K562 (cell line): Measurements from ENCODE around the gene ZNF692. TPM values are rescaled to one million over a fixed set of nuclear protein-coding genes. Genes with fewer than 3 reads are reported as not detected.

Source experiments
- ATF1 ChIP-seq, 2 experiments: fragments of 450-650 bp in 1 of 2; IDR thresholded peaks; 2 replicates each; pipeline ENCODE4 v1.6.1; 2016; ENCODE audit warnings: missing compliant biosample characterization in 1 of 2, missing genetic modification characterization in 1 of 2
- E2F3 ChIP-seq: fragments of 250-450 bp; sonication (Bioruptor Pico); IDR thresholded peaks from 2 replicates; pipeline ENCODE4 v1.4.0; 2020; ENCODE audit warnings: mild to moderate bottlenecking
- ESRRA ChIP-seq: fragments of 450-650 bp; IDR thresholded peaks from 2 replicates; pipeline ENCODE4 v1.6.1; 2014; ENCODE audit warnings: low read depth, mild to moderate bottlenecking, moderate library complexity, borderline replicate concordance
- FOXK1 ChIP-seq: sonication (generic); formaldehyde crosslinking; IDR thresholded peaks from 2 replicates; pipeline ENCODE4 v1.8.0; 2022; ENCODE audit warnings: missing genetic modification reagents, mild to moderate bottlenecking, borderline replicate concordance
- GTF2F1 ChIP-seq: IDR thresholded peaks from 2 replicates; pipeline ENCODE4 v1.6.1; 2011; ENCODE audit warnings: low read depth, low read length, improper control_type of control experiment
- IFI16 ChIP-seq: fragments of 250-450 bp; sonication (Bioruptor Pico); IDR thresholded peaks from 2 replicates; pipeline ENCODE4 v2.1.2; 2022; ENCODE audit warnings: mild to moderate bottlenecking, inconsistent platforms
- MYC ChIP-seq, 2 experiments: fragments of 250-450 bp in 1 of 2; sonication (Bioruptor Pico) in 1 of 2; IDR thresholded peaks; 2 replicates each; pipeline versions ENCODE4 v1.5.1 to v1.6.1; 2012 to 2021; ENCODE audit warnings: low read depth in 2 of 2, borderline replicate concordance in 1 of 2, improper control_type of control experiment in 1 of 2, low read length in 1 of 2, mild to moderate bottlenecking in 1 of 2, moderate library complexity in 1 of 2
- NELFE ChIP-seq: IDR thresholded peaks from 2 replicates; pipeline ENCODE4 v1.6.1; 2011; ENCODE audit warnings: mild to moderate bottlenecking; ENCODE audit not compliant: insufficient read depth, insufficient read length
- NFXL1 ChIP-seq: fragments of 450-650 bp; formaldehyde crosslinking; IDR thresholded peaks from 2 replicates; pipeline ENCODE4 v1.4.0; 2021; ENCODE audit warnings: mild to moderate bottlenecking
- RBM17 ChIP-seq: fragments of 200-400 bp; formaldehyde crosslinking; IDR thresholded peaks from 2 replicates; pipeline ENCODE4 v1.6.1; 2017; ENCODE audit warnings: low read depth, mild to moderate bottlenecking, low read length, borderline replicate concordance
- SRSF7 ChIP-seq: fragments of 200-400 bp; formaldehyde crosslinking; optimal IDR thresholded peaks from 2 replicates; pipeline ENCODE3; 2017; ENCODE audit warnings: mild to moderate bottlenecking, low read depth, low read length
- ZNF644 ChIP-seq: fragments of 200-800 bp; sonication (Bioruptor generic); IDR thresholded peaks from 2 replicates; pipeline ENCODE4 v1.6.1; 2016; ENCODE audit warnings: low read depth, missing genetic modification characterization, missing compliant biosample characterization
- polyA plus RNA-seq, 8 experiments: library from polyadenylated mRNA; depleted of rRNA in 4 of 8; stranded (reverse) in 5 of 8; unstranded in 3 of 8; fragments of >200 nt; fragmentation: Nextera tagmentation in 2 of 8; fragmentation: Illumina TruSeq in 1 of 8; extraction: Ambion mirVana in 2 of 8; extraction: Trizol in 1 of 8; gene quantifications; 2 replicates each; pipeline versions ENCODE4 v1.2.1 to v1.2.3, GENCODE V29; 2011 to 2014; ENCODE audit warnings: inconsistent platforms in 1 of 8, missing spikeins in 1 of 8
- total RNA-seq, 7 experiments: library from RNA; depleted of rRNA in 6 of 7; stranded (reverse); fragments of >200 nt in 6 of 7; fragmentation: Illumina TruSeq in 2 of 7; extraction: Trizol in 2 of 7; gene quantifications; 2 replicates each; pipeline versions ENCODE4 v1.2.1 to v1.2.3, GENCODE V29; 2011 to 2021; ENCODE audit warnings: low replicate concordance in 1 of 7
- TF ChIP-seq, protein P1 (sequence below), 2 experiments: fragments of 450-650 bp; IDR thresholded peaks; 2 replicates each; pipeline ENCODE4 v1.6.1; 2016
- TF ChIP-seq, protein P2 (sequence below): fragments of 250-450 bp; sonication (Bioruptor Pico); IDR thresholded peaks from 2 replicates; pipeline ENCODE4 v1.4.0; 2020
- TF ChIP-seq, protein P3 (sequence below): fragments of 250-450 bp; sonication (Bioruptor Pico); IDR thresholded peaks from 2 replicates; pipeline ENCODE4 v1.4.0; 2020; ENCODE audit warnings: borderline replicate concordance
- TF ChIP-seq, protein P4 (sequence below): fragments of 450-650 bp; IDR thresholded peaks from 2 replicates; pipeline ENCODE4 v1.6.1; 2016; ENCODE audit warnings: missing biosample characterization, missing genetic modification characterization

ZNF692 gene
- total and polyA plus RNA-seq, 9 of the 15 experiments (the other 6 are each of a cell fraction or from before 2014, with no cell fraction given), result 8.4 to 143 (median 55.9) TPM

DNA sequence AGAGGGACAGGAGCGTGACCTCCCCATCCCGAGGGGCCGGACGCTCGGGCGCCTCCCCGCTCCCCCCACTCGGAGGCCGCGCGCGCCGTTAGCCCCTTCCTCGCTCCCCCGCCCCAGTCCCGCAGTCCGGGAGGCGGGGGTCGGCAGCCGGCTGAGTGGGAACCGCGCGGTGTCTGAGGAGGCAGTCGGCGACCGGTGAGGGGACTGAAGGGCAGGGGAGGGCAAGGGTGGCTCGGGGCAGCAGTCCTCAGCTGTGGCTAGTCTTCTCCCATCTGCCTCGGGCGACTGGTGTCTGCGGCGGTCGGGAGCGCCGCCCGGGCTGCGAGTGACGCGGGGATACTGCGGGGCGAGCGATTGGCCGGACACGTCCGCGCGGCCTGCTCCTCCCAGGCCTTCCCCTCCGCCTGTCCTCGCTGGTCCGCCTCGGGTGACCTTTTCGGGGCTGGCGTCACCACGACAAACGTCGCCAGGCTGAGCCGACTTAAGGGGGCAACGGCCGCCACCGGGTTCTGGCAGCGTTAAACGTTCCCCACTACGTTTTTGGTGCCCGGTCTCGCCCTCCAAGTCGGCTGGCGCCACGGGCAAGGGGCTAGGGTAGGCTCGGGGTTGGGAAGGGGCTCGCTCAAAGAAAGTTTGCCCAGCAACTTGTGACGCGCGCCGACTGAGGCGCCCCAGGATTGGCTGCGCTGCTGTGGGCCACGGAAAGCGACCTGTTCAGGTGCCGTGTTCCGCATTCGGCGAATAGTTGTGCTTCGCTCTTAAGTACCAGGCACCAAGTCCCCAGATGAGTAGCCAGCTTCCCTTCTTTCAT, 20.3 kb downstream of the ZNF692 start (continued):
- no peak; the same call in 1 of the 2 replicates for TF ChIP-seq ZNF644 (tag)
- TF ChIP-seq ESRRA, result peak; percentile 93
- TF ChIP-seq, protein P1, sequence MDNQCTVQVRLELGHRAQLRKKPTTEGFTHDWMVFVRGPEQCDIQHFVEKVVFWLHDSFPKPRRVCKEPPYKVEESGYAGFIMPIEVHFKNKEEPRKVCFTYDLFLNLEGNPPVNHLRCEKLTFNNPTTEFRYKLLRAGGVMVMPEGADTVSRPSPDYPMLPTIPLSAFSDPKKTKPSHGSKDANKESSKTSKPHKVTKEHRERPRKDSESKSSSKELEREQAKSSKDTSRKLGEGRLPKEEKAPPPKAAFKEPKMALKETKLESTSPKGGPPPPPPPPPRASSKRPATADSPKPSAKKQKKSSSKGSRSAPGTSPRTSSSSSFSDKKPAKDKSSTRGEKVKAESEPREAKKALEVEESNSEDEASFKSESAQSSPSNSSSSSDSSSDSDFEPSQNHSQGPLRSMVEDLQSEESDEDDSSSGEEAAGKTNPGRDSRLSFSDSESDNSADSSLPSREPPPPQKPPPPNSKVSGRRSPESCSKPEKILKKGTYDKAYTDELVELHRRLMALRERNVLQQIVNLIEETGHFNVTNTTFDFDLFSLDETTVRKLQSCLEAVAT (IDR thresholded peaks at IDR 0.05), result peak; percentile 64 to 87; a peak in 3 of 4 replicates
- TF ChIP-seq RBM17, result no peak
- no peak for TF ChIP-seq NELFE
- TF ChIP-seq GTF2F1, result peak; percentile 93; the same call in 1 of the 2 replicates
- TF ChIP-seq E2F3 (CRISPR knock-in tag), result no peak
- TF ChIP-seq IFI16, result peak; percentile 40; the same call in 1 of the 2 replicates
- TF ChIP-seq NFXL1, result no peak
- TF ChIP-seq FOXK1 (CRISPR knock-in tag), result peak; percentile 62; the same call in 1 of the 2 replicates
- TF ChIP-seq, protein P2, sequence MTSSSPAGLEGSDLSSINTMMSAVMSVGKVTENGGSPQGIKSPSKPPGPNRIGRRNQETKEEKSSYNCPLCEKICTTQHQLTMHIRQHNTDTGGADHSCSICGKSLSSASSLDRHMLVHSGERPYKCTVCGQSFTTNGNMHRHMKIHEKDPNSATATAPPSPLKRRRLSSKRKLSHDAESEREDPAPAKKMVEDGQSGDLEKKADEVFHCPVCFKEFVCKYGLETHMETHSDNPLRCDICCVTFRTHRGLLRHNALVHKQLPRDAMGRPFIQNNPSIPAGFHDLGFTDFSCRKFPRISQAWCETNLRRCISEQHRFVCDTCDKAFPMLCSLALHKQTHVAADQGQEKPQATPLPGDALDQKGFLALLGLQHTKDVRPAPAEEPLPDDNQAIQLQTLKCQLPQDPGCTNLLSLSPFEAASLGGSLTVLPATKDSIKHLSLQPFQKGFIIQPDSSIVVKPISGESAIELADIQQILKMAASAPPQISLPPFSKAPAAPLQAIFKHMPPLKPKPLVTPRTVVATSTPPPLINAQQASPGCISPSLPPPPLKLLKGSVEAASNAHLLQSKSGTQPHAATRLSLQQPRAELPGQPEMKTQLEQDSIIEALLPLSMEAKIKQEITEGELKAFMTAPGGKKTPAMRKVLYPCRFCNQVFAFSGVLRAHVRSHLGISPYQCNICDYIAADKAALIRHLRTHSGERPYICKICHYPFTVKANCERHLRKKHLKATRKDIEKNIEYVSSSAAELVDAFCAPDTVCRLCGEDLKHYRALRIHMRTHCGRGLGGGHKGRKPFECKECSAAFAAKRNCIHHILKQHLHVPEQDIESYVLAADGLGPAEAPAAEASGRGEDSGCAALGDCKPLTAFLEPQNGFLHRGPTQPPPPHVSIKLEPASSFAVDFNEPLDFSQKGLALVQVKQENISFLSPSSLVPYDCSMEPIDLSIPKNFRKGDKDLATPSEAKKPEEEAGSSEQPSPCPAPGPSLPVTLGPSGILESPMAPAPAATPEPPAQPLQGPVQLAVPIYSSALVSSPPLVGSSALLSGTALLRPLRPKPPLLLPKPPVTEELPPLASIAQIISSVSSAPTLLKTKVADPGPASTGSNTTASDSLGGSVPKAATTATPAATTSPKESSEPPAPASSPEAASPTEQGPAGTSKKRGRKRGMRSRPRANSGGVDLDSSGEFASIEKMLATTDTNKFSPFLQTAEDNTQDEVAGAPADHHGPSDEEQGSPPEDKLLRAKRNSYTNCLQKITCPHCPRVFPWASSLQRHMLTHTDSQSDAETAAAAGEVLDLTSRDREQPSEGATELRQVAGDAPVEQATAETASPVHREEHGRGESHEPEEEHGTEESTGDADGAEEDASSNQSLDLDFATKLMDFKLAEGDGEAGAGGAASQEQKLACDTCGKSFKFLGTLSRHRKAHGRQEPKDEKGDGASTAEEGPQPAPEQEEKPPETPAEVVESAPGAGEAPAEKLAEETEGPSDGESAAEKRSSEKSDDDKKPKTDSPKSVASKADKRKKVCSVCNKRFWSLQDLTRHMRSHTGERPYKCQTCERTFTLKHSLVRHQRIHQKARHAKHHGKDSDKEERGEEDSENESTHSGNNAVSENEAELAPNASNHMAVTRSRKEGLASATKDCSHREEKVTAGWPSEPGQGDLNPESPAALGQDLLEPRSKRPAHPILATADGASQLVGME (CRISPR knock-in tag), result peak; percentile 86
- no peak for TF ChIP-seq SRSF7
- TF ChIP-seq MYC (IDR thresholded peaks at IDR 0.05; ENCODE audit: low read depth, low read length), result no peak; the same call in 1 of the 2 replicates
- peak; percentile 19; the same call in 1 of the 2 replicates for TF ChIP-seq MYC (CRISPR knock-in tag; IDR thresholded peaks at IDR 0.05; ENCODE audit: borderline replicate concordance, low read depth)
- TF ChIP-seq, protein P3, sequence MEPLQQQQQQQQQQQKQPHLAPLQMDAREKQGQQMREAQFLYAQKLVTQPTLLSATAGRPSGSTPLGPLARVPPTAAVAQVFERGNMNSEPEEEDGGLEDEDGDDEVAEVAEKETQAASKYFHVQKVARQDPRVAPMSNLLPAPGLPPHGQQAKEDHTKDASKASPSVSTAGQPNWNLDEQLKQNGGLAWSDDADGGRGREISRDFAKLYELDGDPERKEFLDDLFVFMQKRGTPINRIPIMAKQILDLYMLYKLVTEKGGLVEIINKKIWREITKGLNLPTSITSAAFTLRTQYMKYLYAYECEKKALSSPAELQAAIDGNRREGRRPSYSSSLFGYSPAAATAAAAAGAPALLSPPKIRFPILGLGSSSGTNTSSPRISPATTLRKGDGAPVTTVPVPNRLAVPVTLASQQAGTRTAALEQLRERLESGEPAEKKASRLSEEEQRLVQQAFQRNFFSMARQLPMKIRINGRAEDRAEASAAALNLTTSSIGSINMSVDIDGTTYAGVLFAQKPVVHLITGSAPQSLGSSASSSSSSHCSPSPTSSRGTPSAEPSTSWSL (CRISPR knock-in tag), result no peak
- TF ChIP-seq, protein P4, sequence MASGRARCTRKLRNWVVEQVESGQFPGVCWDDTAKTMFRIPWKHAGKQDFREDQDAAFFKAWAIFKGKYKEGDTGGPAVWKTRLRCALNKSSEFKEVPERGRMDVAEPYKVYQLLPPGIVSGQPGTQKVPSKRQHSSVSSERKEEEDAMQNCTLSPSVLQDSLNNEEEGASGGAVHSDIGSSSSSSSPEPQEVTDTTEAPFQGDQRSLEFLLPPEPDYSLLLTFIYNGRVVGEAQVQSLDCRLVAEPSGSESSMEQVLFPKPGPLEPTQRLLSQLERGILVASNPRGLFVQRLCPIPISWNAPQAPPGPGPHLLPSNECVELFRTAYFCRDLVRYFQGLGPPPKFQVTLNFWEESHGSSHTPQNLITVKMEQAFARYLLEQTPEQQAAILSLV (tag), result no peak
- TF ChIP-seq ATF1 (CRISPR knock-in tag; IDR thresholded peaks at IDR 0.05), result peak; percentile 31; the same call in 1 of the 2 replicates
- peak; percentile 99 for TF ChIP-seq ATF1 (tag; IDR thresholded peaks at IDR 0.05)
